ENCODE results near the gene CYTH1. TPM values are rescaled to one million over a fixed set of nuclear protein-coding genes. Genes with fewer than 3 reads are reported as not detected.

CYTH1 gene
- total and polyA plus RNA-seq, 4 donors, result 15.4 to 32.1 (median 20.6) TPM

DNA sequence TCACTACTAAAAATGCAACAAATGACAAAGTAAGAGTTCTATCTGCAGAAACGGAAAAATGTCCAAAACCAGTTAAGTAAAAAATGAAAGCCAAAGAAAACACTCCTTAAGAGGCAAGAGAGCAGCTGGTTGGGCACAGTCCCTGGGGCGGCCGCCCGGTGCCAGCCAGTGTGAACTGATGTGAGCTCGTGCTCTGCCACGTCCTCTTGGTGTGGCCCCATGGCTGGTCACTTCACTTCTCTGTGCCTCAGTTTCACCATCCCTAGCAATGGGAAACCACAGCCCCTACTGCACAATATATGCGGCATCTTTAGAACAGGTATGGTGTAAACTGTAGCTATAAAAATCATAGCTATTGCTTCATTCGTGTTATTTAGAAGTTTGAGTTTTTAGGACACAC is 37.3 kb upstream of the CYTH1 start:
- no peaks in the 10 kb centered on the region for H3K9me3 ChIP-seq (ENCODE audit: control insufficient read depth in 4 of 4, low read length in 3 of 4)
- 86% methylated on average over 8 of the region's 8 CpGs for WGBS
- no peak for TF ChIP-seq RXRA (IDR thresholded peaks at IDR 0.05)
- no peak for TF ChIP-seq RAD21 (IDR thresholded peaks at IDR 0.05)
- H3K4me3 ChIP-seq (ENCODE audit: low read depth in 1 of 3, low read length in 3 of 3), result no peak overlapping the region
- peak overlapping the region in 1 of 2 donors; percentile 44 for H3K27ac ChIP-seq (ENCODE audit: low read depth in 1 of 2, low read length in 2 of 2)
- H3K4me1 ChIP-seq (ENCODE audit: control insufficient read depth in 4 of 4, insufficient read depth in 4 of 4, low read length in 3 of 4), result no peaks in the 10 kb centered on the region
- peaks cover 29 to 82% (median 61%) of the 10 kb centered on the region in 4 donors for H3K36me3 ChIP-seq (ENCODE audit: control insufficient read depth in 4 of 4, insufficient read depth in 3 of 4, low read depth in 1 of 4, low read length in 3 of 4)
- no peak for DNase-seq (ENCODE audit: low spot score)
- no peak overlapping the region for H3K9ac ChIP-seq (ENCODE audit: low read depth in 1 of 2, low read length in 2 of 2)
- H3K27me3 ChIP-seq (ENCODE audit: control insufficient read depth in 4 of 4, insufficient read depth in 4 of 4, low read length in 3 of 4), result no peaks in the 10 kb centered on the region

DNA sequence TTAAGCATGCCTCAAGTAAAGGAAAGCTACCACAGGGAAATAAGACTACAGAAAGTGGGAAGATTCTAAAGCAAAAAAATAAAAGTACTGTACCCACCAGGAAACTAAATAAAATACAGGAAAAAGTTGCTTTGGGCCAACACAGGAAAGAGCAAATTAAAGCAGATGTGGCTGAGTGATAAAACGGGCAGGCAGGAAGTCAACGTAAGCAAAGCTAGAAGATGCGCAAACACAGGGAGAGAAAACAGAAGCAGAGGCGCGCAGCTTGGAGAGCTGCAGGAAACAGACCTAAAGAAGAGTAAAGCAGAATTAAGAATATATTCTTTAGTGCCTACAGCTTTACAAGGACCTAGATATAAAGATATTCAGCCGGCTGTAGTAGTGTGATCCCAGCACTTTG is 36.9 kb upstream of the CYTH1 start:
- H3K27me3 ChIP-seq (ENCODE audit: control insufficient read depth in 4 of 4, insufficient read depth in 4 of 4, low read length in 3 of 4), result no peaks in the 10 kb centered on the region
- H3K27ac ChIP-seq (ENCODE audit: low read depth in 1 of 2, low read length in 2 of 2), result peak overlapping the region in 1 of 2 donors; percentile 44
- no peak for DNase-seq (ENCODE audit: low spot score)
- H3K4me3 ChIP-seq (ENCODE audit: low read depth in 1 of 3, low read length in 3 of 3), result no peak overlapping the region
- peaks cover 25 to 82% (median 61%) of the 10 kb centered on the region in 4 donors for H3K36me3 ChIP-seq (ENCODE audit: control insufficient read depth in 4 of 4, insufficient read depth in 3 of 4, low read depth in 1 of 4, low read length in 3 of 4)
- H3K4me1 ChIP-seq (ENCODE audit: control insufficient read depth in 4 of 4, insufficient read depth in 4 of 4, low read length in 3 of 4), result no peaks in the 10 kb centered on the region
- H3K9ac ChIP-seq (ENCODE audit: low read depth in 1 of 2, low read length in 2 of 2), result no peak overlapping the region
- WGBS, result 65% methylated on average over 6 of the region's 6 CpGs
- TF ChIP-seq FOXA1 (IDR thresholded peaks at IDR 0.05) (no peak), RAD21 (IDR thresholded peaks at IDR 0.05) (peak in 1 of 2 donors; percentile 4)
- H3K9me3 ChIP-seq (ENCODE audit: control insufficient read depth in 4 of 4, low read length in 3 of 4), result no peaks in the 10 kb centered on the region

DNA sequence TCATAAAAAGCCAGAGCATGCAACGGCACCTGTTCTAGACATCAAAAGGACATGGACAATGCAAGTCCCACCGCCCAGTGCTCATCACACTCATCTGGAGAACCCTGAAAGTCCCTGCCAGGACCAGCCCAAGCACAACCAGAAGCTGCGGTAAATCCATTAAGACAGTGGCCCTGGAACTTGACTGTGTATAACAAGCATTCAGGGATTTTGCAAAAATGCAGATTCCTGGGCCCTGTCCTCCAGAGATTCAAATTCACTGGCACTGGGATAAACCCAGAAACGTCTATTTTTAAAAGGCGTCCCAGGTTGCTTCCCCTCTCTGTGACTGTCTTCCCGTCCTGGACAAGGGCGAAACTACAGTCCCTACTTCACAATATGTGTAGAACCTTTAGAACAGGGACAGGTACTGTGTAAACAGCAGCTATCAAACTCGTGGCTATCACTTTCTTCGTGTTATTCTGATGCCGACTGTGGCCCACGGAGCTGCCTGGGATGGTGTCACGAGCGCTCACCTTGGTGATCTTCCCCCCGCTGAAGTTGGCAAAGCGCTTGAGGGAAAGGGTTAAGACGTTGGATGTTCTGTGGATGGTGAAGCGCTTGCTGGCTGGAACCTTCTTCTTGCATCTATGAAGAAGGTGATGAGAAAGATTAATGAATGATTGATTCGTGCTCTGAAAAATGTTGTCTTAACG is 36.2 kb upstream of the CYTH1 start:
- no peak for TF ChIP-seq RAD21 (IDR thresholded peaks at IDR 0.05)
- TF ChIP-seq HNF4A (conservative IDR thresholded peaks at IDR 0.05), result no peak
- no peak for TF ChIP-seq SP1 (IDR thresholded peaks at IDR 0.05)
- no peak for TF ChIP-seq FOXA1 (IDR thresholded peaks at IDR 0.05)
- TF ChIP-seq NR2F2 (IDR thresholded peaks at IDR 0.05), result no peak
- TF ChIP-seq, protein P1, sequence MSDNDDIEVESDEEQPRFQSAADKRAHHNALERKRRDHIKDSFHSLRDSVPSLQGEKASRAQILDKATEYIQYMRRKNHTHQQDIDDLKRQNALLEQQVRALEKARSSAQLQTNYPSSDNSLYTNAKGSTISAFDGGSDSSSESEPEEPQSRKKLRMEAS (IDR thresholded peaks at IDR 0.05), result no peak
- TF ChIP-seq, protein P2, sequence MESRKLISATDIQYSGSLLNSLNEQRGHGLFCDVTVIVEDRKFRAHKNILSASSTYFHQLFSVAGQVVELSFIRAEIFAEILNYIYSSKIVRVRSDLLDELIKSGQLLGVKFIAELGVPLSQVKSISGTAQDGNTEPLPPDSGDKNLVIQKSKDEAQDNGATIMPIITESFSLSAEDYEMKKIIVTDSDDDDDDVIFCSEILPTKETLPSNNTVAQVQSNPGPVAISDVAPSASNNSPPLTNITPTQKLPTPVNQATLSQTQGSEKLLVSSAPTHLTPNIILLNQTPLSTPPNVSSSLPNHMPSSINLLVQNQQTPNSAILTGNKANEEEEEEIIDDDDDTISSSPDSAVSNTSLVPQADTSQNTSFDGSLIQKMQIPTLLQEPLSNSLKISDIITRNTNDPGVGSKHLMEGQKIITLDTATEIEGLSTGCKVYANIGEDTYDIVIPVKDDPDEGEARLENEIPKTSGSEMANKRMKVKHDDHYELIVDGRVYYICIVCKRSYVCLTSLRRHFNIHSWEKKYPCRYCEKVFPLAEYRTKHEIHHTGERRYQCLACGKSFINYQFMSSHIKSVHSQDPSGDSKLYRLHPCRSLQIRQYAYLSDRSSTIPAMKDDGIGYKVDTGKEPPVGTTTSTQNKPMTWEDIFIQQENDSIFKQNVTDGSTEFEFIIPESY (IDR thresholded peaks at IDR 0.05), result no peak
- TF ChIP-seq, protein P3, sequence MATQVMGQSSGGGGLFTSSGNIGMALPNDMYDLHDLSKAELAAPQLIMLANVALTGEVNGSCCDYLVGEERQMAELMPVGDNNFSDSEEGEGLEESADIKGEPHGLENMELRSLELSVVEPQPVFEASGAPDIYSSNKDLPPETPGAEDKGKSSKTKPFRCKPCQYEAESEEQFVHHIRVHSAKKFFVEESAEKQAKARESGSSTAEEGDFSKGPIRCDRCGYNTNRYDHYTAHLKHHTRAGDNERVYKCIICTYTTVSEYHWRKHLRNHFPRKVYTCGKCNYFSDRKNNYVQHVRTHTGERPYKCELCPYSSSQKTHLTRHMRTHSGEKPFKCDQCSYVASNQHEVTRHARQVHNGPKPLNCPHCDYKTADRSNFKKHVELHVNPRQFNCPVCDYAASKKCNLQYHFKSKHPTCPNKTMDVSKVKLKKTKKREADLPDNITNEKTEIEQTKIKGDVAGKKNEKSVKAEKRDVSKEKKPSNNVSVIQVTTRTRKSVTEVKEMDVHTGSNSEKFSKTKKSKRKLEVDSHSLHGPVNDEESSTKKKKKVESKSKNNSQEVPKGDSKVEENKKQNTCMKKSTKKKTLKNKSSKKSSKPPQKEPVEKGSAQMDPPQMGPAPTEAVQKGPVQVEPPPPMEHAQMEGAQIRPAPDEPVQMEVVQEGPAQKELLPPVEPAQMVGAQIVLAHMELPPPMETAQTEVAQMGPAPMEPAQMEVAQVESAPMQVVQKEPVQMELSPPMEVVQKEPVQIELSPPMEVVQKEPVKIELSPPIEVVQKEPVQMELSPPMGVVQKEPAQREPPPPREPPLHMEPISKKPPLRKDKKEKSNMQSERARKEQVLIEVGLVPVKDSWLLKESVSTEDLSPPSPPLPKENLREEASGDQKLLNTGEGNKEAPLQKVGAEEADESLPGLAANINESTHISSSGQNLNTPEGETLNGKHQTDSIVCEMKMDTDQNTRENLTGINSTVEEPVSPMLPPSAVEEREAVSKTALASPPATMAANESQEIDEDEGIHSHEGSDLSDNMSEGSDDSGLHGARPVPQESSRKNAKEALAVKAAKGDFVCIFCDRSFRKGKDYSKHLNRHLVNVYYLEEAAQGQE (IDR thresholded peaks at IDR 0.05), result no peak
- TF ChIP-seq EGR1 (IDR thresholded peaks at IDR 0.05; ENCODE audit: low read depth in 2 of 2), result no peak
- DNase-seq (ENCODE audit: low spot score), result no peak
- no peak overlapping the region for H3K9ac ChIP-seq (ENCODE audit: low read depth in 1 of 2, low read length in 2 of 2)
- no peak overlapping the region for H3K4me3 ChIP-seq (ENCODE audit: low read depth in 1 of 3, low read length in 3 of 3)
- H3K4me1 ChIP-seq (ENCODE audit: control insufficient read depth in 4 of 4, insufficient read depth in 4 of 4, low read length in 3 of 4), result no peaks in the 10 kb centered on the region
- peak overlapping the region in 1 of 2 donors; percentile 36 for H3K27ac ChIP-seq (ENCODE audit: low read depth in 1 of 2, low read length in 2 of 2)
- H3K9me3 ChIP-seq (ENCODE audit: control insufficient read depth in 4 of 4, low read length in 3 of 4), result no peaks in the 10 kb centered on the region
- 86% methylated on average over 19 of the region's 19 CpGs for WGBS
- H3K36me3 ChIP-seq (ENCODE audit: control insufficient read depth in 4 of 4, insufficient read depth in 3 of 4, low read depth in 1 of 4, low read length in 3 of 4), result peaks cover 25 to 83% (median 61%) of the 10 kb centered on the region in 4 donors
- no peaks in the 10 kb centered on the region for H3K27me3 ChIP-seq (ENCODE audit: control insufficient read depth in 4 of 4, insufficient read depth in 4 of 4, low read length in 3 of 4)
